NOMO-1 treated with DMSO at 0.1 percent for 48 hours (cell line): ENCODE data around the gene MOGAT3.
"Not testable (repeated sequence)": the region's sequence is repeated elsewhere in the genome, so short reads cannot be mapped to it uniquely, and the experiment has no call there.

Experiments
- DNase-seq: peaks from one replicate; lab custom pipeline; 2025; ENCODE audit not compliant: unreplicated experiment; lab: John Stamatoyannopoulos, UW

The MOGAT3 gene

GRCh38 chr7:101205901-101206664, 5.2 kb upstream of the MOGAT3 start:
- no peak for DNase-seq

GRCh38 chr7:101203740-101204738, 3.2 kb upstream of the MOGAT3 start:
- DNase-seq, result peak; percentile 88

GRCh38 chr7:101202603-101202918, 1.7 kb upstream of the MOGAT3 start:
- DNase-seq, result no peak

- no peak for DNase-seq
Observed at GRCh38 chr7:101201695-101202602, 1.1 kb upstream of the MOGAT3 start.

- no peak for DNase-seq
Observed at GRCh38 chr7:101200504-101200861, 353 bp downstream of the MOGAT3 start.

- not testable (repeated sequence) for DNase-seq
Observed at GRCh38 chr7:101199522-101199921, 1.3 kb downstream of the MOGAT3 start.

- no peak for DNase-seq
Observed at GRCh38 chr7:101198476-101198875, 2.4 kb downstream of the MOGAT3 start.

- no peak for DNase-seq
Observed at GRCh38 chr7:101197991-101198390, 2.8 kb downstream of the MOGAT3 start.

GRCh38 chr7:101195884-101196283, 5.0 kb downstream of the MOGAT3 start:
- no peak for DNase-seq

GRCh38 chr7:101189109-101189508, 11.7 kb downstream of the MOGAT3 start:
- no peak for DNase-seq

GRCh38 chr7:101186844-101187428, 13.9 kb downstream of the MOGAT3 start:
- DNase-seq, result peak; percentile 98

- no peak for DNase-seq
Observed at GRCh38 chr7:101186194-101186593, 14.6 kb downstream of the MOGAT3 start.

- DNase-seq, result no peak
Observed at GRCh38 chr7:101185258-101185839, 15.5 kb downstream of the MOGAT3 start.

GRCh38 chr7:101180130-101180755, 20.6 kb downstream of the MOGAT3 start, which contains the start of gene NAT16:
Gene NAT16 (minus strand): TSS chr7:101180293. CDS start chr7:101174807, 5,486 bp downstream.
- DNase-seq, result no peak

GRCh38 chr7:101179713-101180112, 21.1 kb downstream of the MOGAT3 start:
- DNase-seq, result no peak

- no peak for DNase-seq
Observed at GRCh38 chr7:101179117-101179516, 21.7 kb downstream of the MOGAT3 start.

GRCh38 chr7:101177644-101178043, 23.2 kb downstream of the MOGAT3 start:
- no peak for DNase-seq

GRCh38 chr7:101175664-101176063, 25.2 kb downstream of the MOGAT3 start:
- DNase-seq, result no peak

- DNase-seq, result no peak
Observed at GRCh38 chr7:101174322-101174854, 26.4 kb downstream of the MOGAT3 start.
